ENCODE data around the gene BANK1. TPM values are rescaled to one million over a fixed set of nuclear protein-coding genes. Genes with fewer than 3 reads are reported as not detected.

BANK1 gene
- total and polyA plus RNA-seq, 2 of the 4 experiments (the other 2 are of a cell fraction), result under 0.01 to 0.51 TPM

DNA sequence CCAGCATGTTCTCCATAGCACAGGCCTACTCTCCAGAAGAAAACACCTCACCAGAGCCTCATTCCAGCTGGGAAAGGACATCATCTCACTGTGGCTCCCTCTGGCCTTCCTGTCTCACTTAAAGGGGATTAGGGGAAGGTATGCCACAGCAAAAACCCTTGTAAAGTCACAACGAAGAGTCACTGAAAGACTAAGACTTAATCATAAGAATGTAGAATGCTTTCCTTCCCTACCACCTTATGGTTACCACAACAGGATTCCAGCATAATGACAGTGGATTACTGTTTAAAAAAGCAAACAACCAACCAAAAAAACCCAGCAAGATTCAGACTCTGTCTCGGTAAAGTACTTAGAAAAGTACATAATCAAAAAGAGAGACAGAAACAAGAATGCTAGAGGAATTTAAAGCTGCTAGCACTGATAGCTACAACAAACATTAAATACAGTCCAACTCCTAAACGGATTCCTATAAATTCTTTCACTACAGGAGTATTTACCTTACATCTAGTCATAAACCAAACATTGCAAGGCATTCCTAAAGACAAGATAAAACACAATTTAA, 75.1 kb downstream of the BANK1 start:
- Histone ChIP-seq H3K4me2 (ENCODE audit: low read depth, low read length) (no peak overlapping the region), H3K56ac (ENCODE audit: extremely low read depth, insufficient read depth, low read length) (peak overlapping the region; percentile 81; the same call in 1 of the 2 replicates), H3K23ac (ENCODE audit: low read depth, low read length) (peak overlapping the region; percentile 67), H4K8ac (ENCODE audit: low read depth in 2 of 2, low read length in 2 of 2) (peak overlapping the region in 1 of 2 experiments; percentile 60; a peak in 1 of 4 replicates), H2AK5ac (ENCODE audit: low read depth, low read length) (no peak overlapping the region), H4K91ac (ENCODE audit: insufficient read depth, low read depth, low read length) (peak overlapping the region; percentile 84; the same call in 1 of the 2 replicates), H2BK5ac (ENCODE audit: low read depth, low read length, poor library complexity, severe bottlenecking) (peak overlapping the region; percentile 84), H2BK120ac (ENCODE audit: low read depth, low read length) (peak overlapping the region; percentile 88), H2AFZ (replicated peaks; ENCODE audit: low read length, poor library complexity) (no peak overlapping the region), H3K36me3 (ENCODE audit: control insufficient read depth, insufficient read depth, low read length) (no peaks in the 10 kb centered on the region), H2BK20ac (ENCODE audit: low read depth, low read length) (peak overlapping the region; percentile 91), H3K79me1 (ENCODE audit: low read depth in 1 of 2, low read length in 2 of 2) (no peaks in the 10 kb centered on the region), H3K4ac (ENCODE audit: low read depth, low read length) (peak overlapping the region; percentile 80), H3K27me3 (ENCODE audit: control insufficient read depth, insufficient read depth, low read length) (no peaks in the 10 kb centered on the region), H3K9ac (ENCODE audit: low read depth, low read length) (no peak overlapping the region), H3K18ac (ENCODE audit: low read depth, low read length) (peak overlapping the region; percentile 11; the same call in 1 of the 2 replicates), H3K9me3 (ENCODE audit: control insufficient read depth, insufficient read depth, low read length) (no peaks in the 10 kb centered on the region), H3K4me3 (ENCODE audit: insufficient read depth, low read depth, low read length) (no peak overlapping the region), H3K14ac (replicated peaks; ENCODE audit: low read depth, low read length) (0 out of 2 replicates have a peak overlapping the region, but pooled peaks have one; percentile 68), H3K27ac (ENCODE audit: insufficient read depth, low read length) (peak overlapping the region; percentile 75; the same call in 1 of the 2 replicates), H2BK15ac (ENCODE audit: low read depth, low read length) (no peak overlapping the region), H2AK9ac (replicated peaks; ENCODE audit: low read depth, low read length, poor library complexity) (peak overlapping the region; percentile 45), H3K4me1 (ENCODE audit: control insufficient read depth, insufficient read depth, low read length) (0 out of 2 replicates have a peak, but pooled peaks cover 2% of the 10 kb centered on the region), H4K20me1 (ENCODE audit: insufficient read depth, low read length) (no peaks in the 10 kb centered on the region), H3K9me1 (ENCODE audit: insufficient read depth, low read length) (no peaks in the 10 kb centered on the region), H4K5ac (ENCODE audit: low read depth, low read length) (no peak overlapping the region)
- intact Hi-C loops (cut with micrococcal nuclease) (no loop called here), in situ Hi-C loops (cut with MboI; ENCODE audit: low sequenced_read_pairs) (no loop called here), dilution Hi-C loops (cut with HindIII; ENCODE audit: low sequenced_read_pairs, unreplicated experiment) (no loop called here)
- BruUV-seq (replicated peaks), result no TSS peak
- TF ChIP-seq MXI1 (IDR thresholded peaks at IDR 0.05; ENCODE audit: borderline replicate concordance, low read depth, low read length) (no peak), CHD1 (IDR thresholded peaks at IDR 0.05; ENCODE audit: low read depth, low read length) (no peak), NFE2L2 (IDR thresholded peaks at IDR 0.05; ENCODE audit: low read depth, low read length) (no peak), MAZ (IDR thresholded peaks at IDR 0.05; ENCODE audit: borderline replicate concordance, low read depth, low read length) (no peak), SMC3 (IDR thresholded peaks at IDR 0.05; ENCODE audit: low read depth, low read length) (no peak), RCOR1 (IDR thresholded peaks at IDR 0.05; ENCODE audit: insufficient replicate concordance, low read length) (no peak), BHLHE40 (IDR thresholded peaks at IDR 0.05; ENCODE audit: low read depth, low read length) (no peak), FOS (IDR thresholded peaks at IDR 0.05; ENCODE audit: low read depth, low read length) (no peak), RAD21 (IDR thresholded peaks at IDR 0.05; ENCODE audit: low read length) (no peak)
- ChIA-PET CTCF (no interaction called here), POLR2A (ENCODE audit: unreplicated experiment) (no interaction called here)
- DNase-seq (peak; percentile 57), ATAC-seq (ENCODE audit: low read depth) (peak; percentile 70)
- WGBS, 2 experiments (ENCODE audit: extremely low coverage in 2 of 2, insufficient read length in 1 of 2), result no CpG with 5 or more reads among the region's 3 CpGs
